HPDE6-E6E7 (cell line): ENCODE measurements around the gene UAP1L1.
A peak's percentile ranks its signal among the peaks of the same experiment; 100 is the strongest.
"Not testable (repeated sequence)": the region's sequence is repeated elsewhere in the genome, so short reads cannot be mapped to it uniquely, and the experiment has no call there.

Source experiments
- DNase-seq: peaks from one replicate; pipeline ENCODE4 v3.0.0; 2011; ENCODE audit warnings: missing footprints; ENCODE audit errors: extremely low spot score

The UAP1L1 gene

DNA sequence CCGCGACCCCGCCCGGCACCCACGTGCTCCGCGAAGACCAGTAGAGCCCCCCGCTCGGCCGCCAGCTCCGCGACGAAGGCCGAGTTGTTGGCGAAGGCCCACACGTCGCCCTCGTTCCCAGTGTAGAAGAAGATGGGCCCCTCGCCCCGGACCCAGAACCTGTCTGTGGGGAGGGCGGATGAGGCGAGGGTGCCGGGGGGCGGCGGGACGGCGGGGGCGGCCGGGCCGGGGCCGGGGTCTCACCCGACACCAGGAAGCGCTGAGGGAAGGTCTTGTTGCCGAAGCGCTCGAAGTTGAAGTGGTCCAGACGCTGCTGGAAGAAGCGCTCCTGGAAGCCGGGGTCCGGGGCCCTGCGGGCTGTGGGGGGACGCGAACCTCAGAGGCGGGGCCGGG lies 36.9 kb downstream of the UAP1L1 start:
- no peak for DNase-seq

DNA sequence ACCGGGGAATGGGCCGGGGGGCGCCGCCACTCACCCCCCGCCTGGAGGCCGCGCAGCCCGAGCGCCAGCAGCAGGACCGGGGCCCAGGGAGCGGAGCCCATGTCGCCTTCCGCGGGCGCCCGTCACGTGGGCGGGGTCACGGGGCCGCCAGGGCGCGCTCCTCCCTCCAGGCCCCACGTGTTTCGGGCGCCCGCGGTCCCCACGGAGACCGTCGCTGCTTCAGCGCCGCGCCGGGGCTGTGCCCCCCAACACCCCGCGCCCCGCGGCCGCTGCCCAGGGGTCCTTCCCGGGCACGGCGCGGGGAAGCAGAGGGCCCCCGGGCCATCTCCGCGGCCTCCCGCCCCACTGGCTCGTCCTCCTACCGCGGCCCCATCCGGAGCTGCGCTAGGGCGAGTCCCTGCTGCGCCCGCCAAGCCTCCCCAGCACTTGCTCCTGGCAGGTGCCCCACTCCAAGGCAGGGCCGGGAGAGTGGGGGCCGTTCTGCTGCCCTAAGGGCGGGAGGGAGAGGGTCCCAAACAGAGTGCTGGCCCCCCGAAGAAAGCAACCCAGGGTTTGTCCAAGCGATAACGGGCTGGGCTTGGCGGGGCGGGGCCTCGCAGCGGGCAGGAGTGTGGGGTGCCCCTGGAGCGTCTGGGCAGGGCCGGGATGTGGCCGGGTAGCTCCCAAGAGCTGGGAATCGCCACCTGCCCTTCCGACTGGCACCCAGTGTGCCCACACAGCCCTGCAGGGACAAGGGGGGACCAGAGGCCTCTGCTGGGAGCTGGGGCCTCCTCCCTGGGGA lies 37.5 kb downstream of the UAP1L1 start, which contains the start of gene DPP7:
Gene DPP7 (minus strand): TSS at position 121 of the 781 bp plus-strand sequence. CDS start 20 bp downstream, at position 101.
- peak; percentile 47 for DNase-seq

DNA sequence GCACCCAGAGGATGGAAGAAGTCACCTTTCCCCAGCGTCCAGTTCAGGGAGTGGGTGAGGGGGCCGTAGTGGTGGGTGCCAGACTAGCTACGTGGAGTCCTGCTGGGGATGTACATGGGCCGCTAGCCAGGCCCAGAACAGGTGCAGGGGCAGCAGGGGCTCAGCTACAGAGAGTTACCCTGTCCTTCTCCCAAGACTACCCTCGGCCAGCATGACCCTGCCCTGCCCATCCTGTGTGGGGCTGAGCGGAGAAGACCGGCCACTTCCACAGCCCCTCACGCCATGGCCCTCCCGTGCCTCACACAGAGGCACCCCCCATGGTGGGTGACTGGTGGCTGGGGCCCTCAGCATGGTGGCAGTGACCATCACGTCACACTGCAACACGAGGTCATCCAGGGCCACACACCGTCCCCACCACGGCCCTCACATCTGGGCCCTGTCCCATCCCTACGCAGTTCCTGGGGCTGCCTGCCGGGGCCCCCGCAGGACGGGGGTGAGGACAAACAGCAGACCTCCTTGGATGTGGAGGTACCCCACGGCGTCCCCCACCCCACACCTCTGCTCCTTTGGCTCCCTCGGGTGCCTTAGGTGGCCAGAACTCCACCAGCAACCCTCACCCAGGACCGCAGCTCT lies 38.2 kb downstream of the UAP1L1 start:
- no peak for DNase-seq

DNA sequence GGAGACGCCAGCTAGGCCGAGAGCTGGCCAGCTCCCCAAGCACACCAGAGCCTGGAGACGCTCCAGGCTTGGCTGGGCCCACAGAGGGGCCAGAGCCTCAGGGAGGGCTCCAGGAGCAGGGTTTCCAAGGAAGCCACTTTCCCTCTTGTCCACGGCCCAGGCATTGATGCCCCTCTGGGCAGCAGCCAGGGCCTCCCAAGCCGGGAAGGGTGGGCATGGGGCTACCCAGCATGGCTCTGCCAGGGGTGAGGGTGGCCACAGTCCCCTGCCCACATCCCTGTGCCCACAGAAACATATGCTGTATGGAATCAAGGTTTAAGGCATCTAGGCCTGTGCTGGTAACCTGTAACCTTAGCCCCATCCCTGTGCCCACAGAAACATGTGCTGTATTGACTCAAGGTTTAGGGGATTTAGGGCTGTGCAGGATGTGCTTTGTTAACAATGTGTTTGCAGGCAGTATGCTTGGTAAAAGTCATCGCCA lies 38.8 kb downstream of the UAP1L1 start:
- DNase-seq: no peak

DNA sequence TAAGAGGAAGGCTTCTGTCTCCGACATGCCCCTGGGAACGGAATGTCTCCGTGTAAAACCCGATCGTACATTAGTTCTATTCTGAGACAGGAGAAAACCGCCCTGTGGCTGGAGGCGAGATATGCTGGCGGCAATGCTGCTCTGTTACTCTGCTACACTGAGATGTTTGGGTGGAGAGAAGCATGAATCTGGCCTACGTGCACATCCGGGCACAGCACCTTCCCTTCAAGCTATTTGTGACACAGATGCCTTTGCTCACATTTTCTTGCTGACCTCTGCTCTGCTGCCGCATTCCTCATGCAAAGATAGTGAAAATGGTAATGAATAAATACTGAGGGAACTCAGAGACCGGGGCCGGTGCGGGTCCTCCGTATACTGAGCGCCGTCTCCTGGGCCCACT lies 39.4 kb downstream of the UAP1L1 start:
- DNase-seq: no peak

DNA sequence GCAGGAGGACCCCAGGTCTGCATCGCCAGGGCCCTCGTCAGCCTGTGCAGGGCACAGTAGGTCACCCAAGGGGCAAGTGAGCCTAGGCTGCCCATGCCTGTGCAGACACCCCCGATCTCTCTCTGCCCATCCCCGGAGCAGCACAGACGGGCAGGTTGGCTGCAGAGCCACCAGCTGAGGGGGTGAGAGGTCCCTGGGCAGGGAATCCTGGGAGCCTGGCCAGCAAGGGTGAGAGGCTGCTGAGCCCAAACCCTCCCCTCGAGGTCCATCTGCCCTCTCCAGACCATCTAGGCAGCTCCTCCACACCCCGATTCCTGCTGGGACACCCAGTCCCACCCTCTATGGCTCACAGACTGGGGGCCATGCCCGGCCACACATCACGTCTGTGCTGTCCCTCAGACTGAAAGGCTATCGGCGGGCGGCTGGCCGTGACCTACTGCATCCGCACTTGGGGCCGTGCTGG lies 40.0 kb downstream of the UAP1L1 start:
- DNase-seq: no peak

DNA sequence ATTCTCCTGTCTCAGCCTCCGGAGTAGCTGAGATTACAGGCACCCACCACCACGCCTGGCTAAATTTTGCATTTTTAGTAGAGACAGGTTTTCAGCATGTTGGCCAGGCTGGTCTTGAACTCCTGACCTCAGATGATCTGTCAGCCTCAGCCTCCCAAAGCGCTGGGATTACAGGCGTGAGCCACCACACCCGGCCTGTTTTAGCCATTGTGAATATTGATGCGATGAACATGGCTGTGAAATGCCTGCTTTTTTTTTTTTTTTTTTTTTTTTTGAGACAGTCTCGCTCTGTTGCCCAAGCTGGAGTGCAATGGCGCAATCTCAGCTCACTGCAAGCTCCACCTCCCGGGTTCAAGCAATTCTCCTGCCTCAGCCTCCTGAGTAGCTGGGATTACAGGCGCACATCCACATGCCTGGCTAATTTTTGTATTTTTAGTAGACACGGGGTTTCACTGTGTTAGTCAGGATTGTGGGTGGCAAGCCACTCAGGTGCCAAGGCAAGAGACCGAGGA lies 40.8 kb downstream of the UAP1L1 start:
- DNase-seq: not testable (repeated sequence)

DNA sequence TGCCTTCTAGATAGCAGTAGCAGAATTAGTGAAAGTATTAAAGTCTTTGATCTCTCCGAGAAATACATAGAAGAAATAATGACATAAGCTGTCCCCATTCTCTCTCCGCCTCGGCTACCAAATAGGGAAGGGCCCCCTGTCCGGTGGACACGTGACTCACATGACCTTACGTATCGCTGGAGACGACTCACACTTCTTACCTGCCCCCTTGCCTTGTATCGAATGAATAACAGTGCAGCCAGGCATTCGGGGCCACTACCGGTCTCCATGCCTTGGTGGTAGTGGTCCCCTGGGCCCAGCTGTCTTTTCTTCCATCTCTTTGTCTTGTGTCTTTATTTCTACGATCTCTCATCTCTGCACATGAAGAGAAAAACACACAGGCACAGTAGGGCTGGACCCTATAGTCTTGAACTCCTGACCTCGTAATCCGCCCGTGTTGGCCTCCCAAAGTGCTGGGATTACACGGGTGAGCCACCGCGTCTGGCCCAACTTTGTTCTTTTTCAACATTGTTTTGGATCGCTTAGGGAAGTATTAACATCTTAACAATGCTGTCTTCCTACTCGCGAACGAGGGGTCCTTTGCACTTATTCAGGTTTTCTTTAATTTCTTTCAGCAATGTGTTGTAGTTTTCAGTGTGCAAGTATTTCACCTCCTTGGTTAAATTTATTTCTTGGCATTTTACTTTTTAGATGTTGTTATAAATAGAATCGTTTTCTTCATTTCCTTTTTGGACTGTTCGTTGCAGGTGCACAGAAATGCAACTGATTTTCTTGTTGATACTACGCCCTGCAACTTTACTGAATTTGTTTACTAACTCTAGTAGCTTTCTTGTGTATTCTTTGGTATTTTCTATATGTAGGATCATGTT lies 44.8 kb downstream of the UAP1L1 start:
- DNase-seq: not testable (repeated sequence)

DNA sequence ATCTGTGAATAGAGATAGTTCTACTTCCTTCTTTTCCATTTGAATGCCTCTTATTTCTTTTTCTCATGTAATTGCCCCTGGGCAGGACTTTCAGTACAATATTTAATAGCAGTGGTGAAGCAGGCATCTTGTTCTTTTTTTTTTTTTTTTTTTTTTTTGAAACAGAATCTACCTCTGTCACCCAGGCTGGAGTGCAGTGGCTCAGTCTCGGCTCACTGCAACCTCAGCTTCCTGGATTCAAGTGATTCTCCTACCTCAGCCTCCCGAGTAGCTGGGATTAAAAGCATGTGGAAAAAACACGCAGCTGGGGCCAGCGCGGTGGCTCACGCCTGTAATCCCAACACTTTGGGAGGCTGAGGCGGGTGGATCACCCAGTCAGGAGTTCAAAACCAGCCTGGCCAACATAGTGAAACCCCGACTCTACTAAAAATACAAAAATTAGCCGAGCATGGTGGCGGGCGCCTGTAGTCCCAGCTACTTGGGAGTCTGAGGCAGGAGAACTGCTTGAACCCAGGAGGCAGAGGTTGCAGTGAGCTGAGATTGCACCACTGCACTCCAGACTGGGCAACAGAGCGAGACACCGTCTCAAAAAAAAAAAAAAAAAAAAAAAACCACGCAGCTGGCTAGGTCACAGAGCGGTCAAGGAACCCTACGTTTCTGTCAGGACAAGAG lies 45.6 kb downstream of the UAP1L1 start:
- DNase-seq: not testable (repeated sequence)

DNA sequence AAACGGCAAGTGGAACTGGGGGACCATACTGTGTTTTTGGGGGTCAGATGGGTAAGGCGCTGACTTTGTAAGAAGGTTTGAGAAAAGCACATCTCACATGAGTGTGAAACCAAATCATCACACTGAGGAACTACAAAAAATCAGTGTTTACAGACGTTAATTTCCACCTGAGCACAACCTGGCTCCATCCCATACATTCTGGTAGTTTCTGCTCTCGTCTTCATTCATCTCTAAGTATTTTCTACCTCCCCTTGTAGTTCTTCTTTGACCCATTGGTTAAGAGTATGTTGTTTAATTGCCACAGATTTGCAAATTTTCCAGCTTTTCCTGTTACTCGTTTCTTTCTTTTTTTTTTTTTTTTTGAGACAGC lies 46.1 kb downstream of the UAP1L1 start:
- no peak for DNase-seq

DNA sequence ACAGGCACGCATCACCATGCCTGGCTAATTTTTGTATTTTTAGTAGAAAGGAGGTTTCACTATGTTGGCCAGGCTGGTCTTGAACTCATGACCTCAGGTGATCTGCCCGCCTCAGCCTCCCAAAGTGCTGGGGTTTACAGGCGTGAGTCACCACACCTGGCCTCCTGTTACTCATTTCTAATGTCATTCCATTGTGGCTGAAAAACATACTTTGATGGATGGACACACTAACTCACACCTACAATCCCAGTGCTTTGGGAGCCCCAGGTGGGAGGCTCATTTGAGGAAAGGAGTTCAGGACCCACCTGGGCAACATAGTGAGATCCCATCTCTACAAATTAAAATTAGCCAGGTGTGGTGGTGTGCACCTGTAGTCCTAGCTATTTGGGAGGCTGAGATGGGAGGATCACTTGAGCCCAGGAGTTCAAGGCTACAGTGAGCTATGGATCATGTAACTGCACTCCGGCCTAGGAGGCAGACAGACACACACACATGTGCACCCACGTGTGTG lies 46.7 kb downstream of the UAP1L1 start:
- not testable (repeated sequence) for DNase-seq

DNA sequence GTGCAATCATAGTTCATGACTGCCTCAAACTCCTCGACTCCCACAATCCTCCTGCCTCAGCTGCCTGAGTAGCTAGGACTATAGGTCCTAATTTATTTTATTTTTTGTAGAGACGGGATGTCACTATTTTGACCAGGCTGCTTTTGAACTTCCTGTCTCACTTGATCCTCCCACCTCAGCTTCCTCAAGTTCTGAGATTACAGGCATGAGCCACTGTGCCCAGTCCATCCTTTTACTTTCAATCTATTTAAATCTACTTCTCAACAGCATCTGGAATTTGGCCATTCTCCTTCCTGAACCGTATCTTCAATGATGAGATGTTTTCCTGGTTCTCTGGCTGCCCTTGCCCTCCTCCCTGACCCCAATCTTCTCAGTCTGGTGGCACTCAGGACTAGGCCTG lies 49.5 kb downstream of the UAP1L1 start:
- no peak for DNase-seq

DNA sequence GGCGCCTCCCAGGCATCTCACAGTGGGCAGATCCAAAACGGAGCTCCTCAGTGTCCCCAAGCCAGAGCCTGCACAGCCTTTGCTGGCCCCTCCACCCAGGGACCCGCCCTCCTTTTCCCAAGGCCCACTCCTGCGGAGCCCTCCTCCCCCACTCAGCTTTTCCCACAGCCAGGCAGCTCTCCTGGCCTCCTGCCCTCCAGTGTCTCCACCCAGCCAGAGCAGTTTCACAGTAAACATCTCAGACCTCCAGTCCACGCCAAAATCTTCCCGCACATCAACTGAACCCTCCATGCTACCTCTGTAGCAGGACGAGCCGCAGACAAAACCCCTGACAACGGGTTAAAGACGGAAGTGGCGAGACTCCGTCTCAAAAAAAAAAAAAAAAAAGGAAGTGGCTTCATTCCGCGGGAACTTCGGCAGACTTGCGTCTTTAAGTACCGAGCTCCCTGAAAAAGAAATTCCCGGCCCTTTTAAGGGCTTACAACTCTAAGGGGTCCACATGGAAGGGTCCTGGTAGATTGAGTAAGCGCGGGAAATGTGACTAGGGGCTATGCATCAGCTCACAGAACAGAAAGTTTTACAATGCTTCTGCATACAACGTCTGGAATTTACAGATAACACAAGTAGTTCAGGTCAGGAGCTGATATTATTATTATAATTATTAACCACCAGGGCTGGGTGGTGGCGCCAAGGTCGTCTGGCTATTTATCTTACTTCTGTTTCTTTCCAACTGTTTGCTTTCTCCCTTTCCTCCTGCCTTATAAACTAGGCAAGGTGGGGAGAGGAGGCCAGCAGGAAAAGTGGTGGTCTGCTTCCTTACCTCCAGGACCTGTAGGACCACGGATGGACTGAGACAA lies 50.2 kb downstream of the UAP1L1 start:
- no peak for DNase-seq

DNA sequence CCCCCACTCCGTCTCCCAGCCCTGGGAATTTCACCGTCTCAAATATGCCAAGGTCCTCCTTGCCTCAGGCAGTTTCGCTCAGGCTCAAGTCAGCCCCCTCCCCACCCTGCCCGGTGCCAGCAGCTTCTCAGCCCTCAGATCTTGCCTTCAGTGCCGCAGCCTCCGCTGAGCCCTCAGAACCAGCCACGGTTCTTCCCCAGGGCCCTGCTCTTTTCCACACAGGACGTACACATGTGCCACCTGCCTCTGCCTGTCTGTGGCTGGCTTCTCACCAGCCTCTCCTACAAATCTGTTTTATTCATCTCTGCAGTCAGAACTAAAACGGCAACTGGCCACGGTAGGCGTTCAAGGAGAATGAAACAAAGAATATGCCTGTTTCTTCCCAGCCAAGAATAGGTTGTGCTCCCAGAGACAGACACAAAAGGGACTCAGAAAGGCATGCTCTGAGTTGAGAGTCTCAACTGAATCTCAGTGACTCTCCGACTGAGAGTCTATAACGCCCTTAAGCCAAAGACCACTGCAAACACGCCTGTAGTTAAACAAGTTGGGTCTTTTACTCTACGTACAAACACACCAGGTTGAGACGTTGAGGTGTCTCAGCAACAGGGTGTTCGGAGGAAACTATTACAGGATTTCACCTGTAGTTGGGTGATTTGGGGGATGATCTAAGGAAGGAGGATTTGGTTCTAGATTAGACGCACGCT lies 51.0 kb downstream of the UAP1L1 start:
- DNase-seq: no peak

DNA sequence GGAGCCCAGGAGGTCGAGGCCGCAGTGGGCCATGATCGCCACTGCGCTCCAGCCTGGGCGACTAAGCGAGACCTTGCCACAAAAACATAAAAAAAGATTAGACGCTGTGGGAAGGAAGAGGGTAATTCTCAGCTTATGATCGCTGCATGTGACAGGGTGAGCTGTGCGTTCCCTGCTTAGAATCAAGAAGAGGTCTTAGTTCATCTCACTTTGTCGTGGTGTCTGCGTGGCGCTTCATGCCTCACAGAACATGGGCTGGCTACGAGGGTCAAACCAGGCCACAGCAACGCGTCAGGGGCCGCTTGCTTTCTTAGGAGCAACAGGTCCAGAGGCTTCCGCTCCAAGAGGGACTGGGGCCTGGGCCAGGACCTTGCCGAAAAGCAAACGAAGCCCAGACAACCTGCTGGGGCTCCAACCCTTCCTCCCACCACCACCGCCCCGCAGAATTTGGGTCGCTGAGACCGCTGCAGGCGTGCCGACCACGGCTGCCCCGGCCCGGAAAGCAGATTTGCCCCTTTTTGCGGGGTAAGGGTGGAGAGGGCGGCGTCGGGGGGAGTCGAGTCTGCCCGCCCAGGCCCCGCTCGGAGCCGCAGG lies 51.6 kb downstream of the UAP1L1 start:
- DNase-seq: no peak

DNA sequence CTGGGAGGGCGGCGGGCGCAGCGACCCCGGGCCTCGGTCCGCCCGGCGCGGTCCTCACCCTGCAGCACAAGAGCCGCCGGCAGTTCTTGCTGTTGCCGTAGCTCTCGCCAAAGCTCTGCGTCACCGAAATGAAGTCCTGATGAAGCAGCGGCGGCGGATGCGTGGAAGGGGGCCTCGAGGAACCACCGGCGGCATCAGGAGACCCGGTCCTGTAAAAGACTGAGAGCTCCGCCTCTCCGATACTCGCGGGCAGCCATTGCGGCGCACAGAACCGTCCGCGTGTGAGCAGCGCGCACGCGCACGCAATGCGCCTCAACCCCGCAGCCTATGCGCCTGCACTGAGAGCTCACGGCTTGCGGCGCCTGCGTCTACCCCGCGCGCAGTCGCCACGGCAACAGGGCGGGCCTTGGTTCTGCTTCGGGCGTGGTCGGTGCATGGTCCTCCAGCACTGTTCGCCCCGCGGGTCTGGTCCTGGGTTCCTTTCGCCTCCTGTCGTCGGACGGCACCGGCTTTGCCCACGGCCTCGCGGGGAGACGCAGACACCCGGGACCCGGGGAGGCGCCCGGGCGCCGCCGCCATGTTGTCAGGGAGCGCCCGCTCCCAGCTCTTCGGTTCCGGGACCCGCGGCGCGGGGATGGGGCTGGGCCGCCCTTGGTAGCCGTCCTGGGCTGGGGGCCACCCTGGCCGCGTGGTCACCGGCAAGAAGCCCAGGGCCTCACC lies 52.3 kb downstream of the UAP1L1 start:
- DNase-seq: peak; percentile 86

DNA sequence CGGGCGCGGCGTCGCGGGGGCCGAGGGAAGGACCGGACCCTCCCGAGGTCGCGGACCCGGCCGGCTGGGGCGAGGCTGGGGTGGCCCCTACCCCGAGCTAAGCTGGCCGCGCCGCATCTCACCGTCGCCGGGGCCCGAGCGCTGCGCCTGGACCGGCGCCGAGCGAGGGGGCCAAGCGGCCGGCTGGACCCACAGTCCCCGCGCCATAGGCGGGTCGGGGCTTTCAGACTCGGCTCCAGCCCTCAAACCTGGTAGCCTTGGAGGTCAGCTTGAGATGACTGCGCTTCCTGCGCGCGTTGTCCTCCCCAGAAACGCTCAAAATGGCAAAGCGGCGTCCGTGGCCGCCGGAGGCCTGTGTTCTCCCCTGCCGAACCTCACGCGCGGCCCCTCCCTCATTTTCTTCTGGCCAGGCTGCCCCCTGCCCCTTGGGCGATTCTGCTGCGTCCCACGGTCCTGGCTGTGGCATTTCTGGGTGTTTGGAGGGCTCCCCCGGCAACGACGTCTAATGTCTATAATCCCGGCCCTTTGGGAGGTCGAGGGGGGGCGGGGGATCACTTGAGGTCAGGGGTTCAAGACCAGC lies 52.9 kb downstream of the UAP1L1 start:
- no peak for DNase-seq
